ENCODE data around the gene SIVA1. TPM values are rescaled to one million over a fixed set of nuclear protein-coding genes. Genes with fewer than 3 reads are reported as not detected.

SIVA1 gene
- total RNA-seq, 2 donors from 2014 or later: 65.2 to 121 TPM

Other genes starting within 250 kb of the SIVA1 start
- not detected for gene C14orf180, start 173.4 kb upstream of the SIVA1 start, total RNA-seq
- gene TMEM179, start 148.4 kb upstream of the SIVA1 start, total RNA-seq: under 1 TPM in 1 of 2 donors, not detected in 1; 0.26 TPM
- gene INF2, start 63.5 kb upstream of the SIVA1 start, total RNA-seq: 10 to 100 TPM; 61.9 to 87.8 TPM
- 1 to 10 TPM in 1 of 2 donors, under 1 TPM in 1; 0.91 to 2.4 TPM for gene ADSS1, start 28.9 kb upstream of the SIVA1 start, total RNA-seq
- 100 to 1,000 TPM in 1 of 2 donors, 10 to 100 TPM in 1; 81.3 to 160 TPM for gene AKT1, start 42.6 kb downstream of the SIVA1 start, total RNA-seq
- gene ZBTB42, start 48.0 kb downstream of the SIVA1 start, total RNA-seq: 1 to 10 TPM; 3.0 to 3.2 TPM
- gene CEP170B, start 112.1 kb downstream of the SIVA1 start, total RNA-seq: 1 to 10 TPM; 5.2 to 6.1 TPM
- gene PLD4, start 171.7 kb downstream of the SIVA1 start, total RNA-seq: not detected
- under 1 TPM; 0.05 to 0.06 TPM for gene AHNAK2, start 225.2 kb downstream of the SIVA1 start, total RNA-seq
- under 1 TPM; 0.54 to 0.85 TPM for gene CLBA1, start 232.6 kb downstream of the SIVA1 start, total RNA-seq